Measurements from ENCODE around the gene SLC22A31.

DNA sequence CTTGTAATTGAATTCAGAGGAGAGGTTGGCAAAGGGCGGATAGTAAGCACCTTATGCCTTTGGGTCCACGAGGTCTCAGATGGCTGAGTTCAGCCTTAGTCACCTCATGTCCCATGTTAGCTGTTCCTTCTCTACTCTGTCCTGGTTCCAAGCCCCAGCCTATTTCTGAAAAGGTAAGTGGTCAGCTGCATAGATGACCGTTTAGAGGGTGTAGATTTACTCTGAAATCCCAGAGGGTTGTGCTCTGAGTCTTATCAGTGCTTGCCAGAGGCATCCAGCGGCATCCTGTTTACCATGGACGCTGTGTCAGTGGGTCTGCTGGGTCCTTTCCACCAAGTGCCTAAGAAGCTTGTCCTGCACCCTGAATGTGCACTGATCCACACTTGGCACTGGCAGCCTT, 19.0 kb upstream of the SLC22A31 start:
- TF ChIP-seq POLR2AphosphoS5 (IDR thresholded peaks at IDR 0.05) (no peak), EP300 (IDR thresholded peaks at IDR 0.05) (no peak)

Data from esophagus muscularis mucosa (tissue), 3 donors.